GM10248 (cell line): ENCODE measurements around the gene IL17RA.

Experiments
- CTCF ChIA-PET: fragments of 300-600 bp; sonication (Branson Sonifier 250); formaldehyde crosslinking; extraction: SDS; loops from one replicate; lab custom pipeline; 2021; ENCODE audit warnings: antibody characterized with exemption; lab: Yijun Ruan, JAX
- POLR2A ChIA-PET: fragments of 350-650 bp; sonication (Branson Sonifier 250); formaldehyde crosslinking; extraction: SDS; loops from one replicate; lab custom pipeline; 2020; ENCODE audit warnings: antibody characterized with exemption; lab: Yijun Ruan, JAX
- DNase-seq: peaks from one replicate; pipeline ENCODE4 v3.0.0; 2012; ENCODE audit errors: extremely low spot score
- TF ChIP-seq, protein P1 (sequence below): IDR thresholded peaks from 2 replicates; pipeline ENCODE4 v1.5.1; 2012; ENCODE audit warnings: mild to moderate bottlenecking, low read depth; ENCODE audit errors: extremely low read depth, missing control alignments, control extremely low read depth

Gene IL17RA

DNA sequence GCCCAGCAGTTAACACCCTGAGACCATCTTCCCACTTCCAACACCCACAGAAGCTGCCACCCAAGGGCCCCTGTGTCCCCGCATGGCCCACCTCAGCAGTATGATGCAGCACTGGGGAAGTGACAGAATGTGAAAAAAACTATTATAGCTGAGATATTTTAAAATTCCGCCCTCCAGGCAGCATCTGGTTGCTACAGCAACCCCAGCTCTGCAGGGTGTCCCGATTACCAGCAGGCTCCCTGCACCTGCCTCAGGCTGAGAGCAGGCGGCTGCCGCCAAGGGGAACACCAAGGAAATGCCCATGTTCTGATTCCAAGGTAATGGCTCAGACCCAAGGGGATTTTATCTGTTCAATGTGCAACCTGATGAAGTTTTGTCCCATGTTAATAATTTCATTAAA is 46.9 kb downstream of the IL17RA start:
- CTCF ChIA-PET = interaction anchor here (0.6 to 2.4 kb wide), 3 partner anchors 11 to 40 kb away, joined by 3 to 11 read pairs (median 8); no protein-coding TSS in a partner anchor
- no peak for DNase-seq
- TF ChIP-seq, protein P1, sequence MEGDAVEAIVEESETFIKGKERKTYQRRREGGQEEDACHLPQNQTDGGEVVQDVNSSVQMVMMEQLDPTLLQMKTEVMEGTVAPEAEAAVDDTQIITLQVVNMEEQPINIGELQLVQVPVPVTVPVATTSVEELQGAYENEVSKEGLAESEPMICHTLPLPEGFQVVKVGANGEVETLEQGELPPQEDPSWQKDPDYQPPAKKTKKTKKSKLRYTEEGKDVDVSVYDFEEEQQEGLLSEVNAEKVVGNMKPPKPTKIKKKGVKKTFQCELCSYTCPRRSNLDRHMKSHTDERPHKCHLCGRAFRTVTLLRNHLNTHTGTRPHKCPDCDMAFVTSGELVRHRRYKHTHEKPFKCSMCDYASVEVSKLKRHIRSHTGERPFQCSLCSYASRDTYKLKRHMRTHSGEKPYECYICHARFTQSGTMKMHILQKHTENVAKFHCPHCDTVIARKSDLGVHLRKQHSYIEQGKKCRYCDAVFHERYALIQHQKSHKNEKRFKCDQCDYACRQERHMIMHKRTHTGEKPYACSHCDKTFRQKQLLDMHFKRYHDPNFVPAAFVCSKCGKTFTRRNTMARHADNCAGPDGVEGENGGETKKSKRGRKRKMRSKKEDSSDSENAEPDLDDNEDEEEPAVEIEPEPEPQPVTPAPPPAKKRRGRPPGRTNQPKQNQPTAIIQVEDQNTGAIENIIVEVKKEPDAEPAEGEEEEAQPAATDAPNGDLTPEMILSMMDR = no peak
- POLR2A ChIA-PET = no interaction called here

GRCh38 chr22:17132112-17132511 is 47.3 kb downstream of the IL17RA start:
- TF ChIP-seq, protein P1 = no peak
- DNase-seq = no peak
- CTCF ChIA-PET = interaction anchor here (0.6 to 2.4 kb wide), 3 partner anchors 11 to 40 kb away, joined by 3 to 11 read pairs (median 8); no protein-coding TSS in a partner anchor
- POLR2A ChIA-PET = no interaction called here

- CTCF ChIA-PET = interaction anchor here (2.2 to 2.4 kb wide), 2 partner anchors 10 to 39 kb away, joined by 8 to 11 read pairs; no protein-coding TSS in a partner anchor
- TF ChIP-seq, protein P1 = no peak
- DNase-seq = no peak
- POLR2A ChIA-PET = no interaction called here
Measured at GRCh38 chr22:17133137-17133536, 48.3 kb downstream of the IL17RA start.

DNA sequence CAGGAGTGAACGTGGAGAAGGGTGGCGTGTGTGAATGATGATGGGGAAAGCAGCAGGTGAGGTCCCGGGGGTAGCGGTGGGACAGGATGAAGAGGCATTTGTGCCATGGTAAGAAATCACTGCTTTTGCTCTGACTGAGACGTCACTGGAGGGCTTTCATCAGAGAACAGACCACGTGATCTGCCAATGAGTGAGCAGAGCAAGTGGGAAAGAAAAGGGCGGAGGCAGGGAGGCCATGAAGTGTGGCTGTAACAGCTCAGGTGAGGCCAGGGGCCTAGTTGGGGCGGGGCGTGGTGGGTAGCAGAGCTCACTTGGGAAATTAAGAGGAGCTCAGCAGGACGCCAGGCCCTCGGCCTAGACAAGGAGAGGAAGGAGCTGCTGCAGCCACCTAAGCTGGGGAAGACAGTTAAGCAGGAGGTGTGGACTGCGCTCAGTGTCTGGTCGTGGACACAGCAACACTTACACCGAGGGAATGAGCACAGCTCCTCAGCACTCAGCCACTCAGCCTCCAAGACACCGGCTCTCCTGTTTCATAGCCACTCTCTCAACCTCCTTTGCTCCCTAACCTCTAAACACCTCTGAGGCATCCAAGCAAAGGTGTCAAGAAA is 50.5 kb downstream of the IL17RA start:
- no peak for DNase-seq
- POLR2A ChIA-PET = no interaction called here
- CTCF ChIA-PET = interaction anchor here (0.8 to 1.3 kb wide), 2 partner anchors 9 to 58 kb away, joined by 3 to 4 read pairs; no protein-coding TSS in a partner anchor
- TF ChIP-seq, protein P1 = no peak

- no peak for DNase-seq
- TF ChIP-seq, protein P1 = no peak
- ChIA-PET CTCF (interaction anchor here (1.0 to 1.7 kb wide), 3 partner anchors 13 to 36 kb away, joined by 3 to 8 read pairs (median 5); no protein-coding TSS in a partner anchor), POLR2A (no interaction called here)
Measured at GRCh38 chr22:17137170-17137569, 52.4 kb downstream of the IL17RA start.

GRCh38 chr22:17137861-17138425 is 53.1 kb downstream of the IL17RA start:
- POLR2A ChIA-PET = no interaction called here
- CTCF ChIA-PET = interaction anchor here (1.0 to 1.7 kb wide), 4 partner anchors 9 to 36 kb away, joined by 3 to 8 read pairs (median 5); no protein-coding TSS in a partner anchor
- DNase-seq = no peak
- TF ChIP-seq, protein P1 = no peak
